ENCODE measurements around the gene SCARB1. TPM values are rescaled to one million over a fixed set of nuclear protein-coding genes. Genes with fewer than 3 reads are reported as not detected.

Gene SCARB1
- total RNA-seq, 4 donors from 2014 or later = 15.3 to 55.3 (median 29.7) TPM

DNA sequence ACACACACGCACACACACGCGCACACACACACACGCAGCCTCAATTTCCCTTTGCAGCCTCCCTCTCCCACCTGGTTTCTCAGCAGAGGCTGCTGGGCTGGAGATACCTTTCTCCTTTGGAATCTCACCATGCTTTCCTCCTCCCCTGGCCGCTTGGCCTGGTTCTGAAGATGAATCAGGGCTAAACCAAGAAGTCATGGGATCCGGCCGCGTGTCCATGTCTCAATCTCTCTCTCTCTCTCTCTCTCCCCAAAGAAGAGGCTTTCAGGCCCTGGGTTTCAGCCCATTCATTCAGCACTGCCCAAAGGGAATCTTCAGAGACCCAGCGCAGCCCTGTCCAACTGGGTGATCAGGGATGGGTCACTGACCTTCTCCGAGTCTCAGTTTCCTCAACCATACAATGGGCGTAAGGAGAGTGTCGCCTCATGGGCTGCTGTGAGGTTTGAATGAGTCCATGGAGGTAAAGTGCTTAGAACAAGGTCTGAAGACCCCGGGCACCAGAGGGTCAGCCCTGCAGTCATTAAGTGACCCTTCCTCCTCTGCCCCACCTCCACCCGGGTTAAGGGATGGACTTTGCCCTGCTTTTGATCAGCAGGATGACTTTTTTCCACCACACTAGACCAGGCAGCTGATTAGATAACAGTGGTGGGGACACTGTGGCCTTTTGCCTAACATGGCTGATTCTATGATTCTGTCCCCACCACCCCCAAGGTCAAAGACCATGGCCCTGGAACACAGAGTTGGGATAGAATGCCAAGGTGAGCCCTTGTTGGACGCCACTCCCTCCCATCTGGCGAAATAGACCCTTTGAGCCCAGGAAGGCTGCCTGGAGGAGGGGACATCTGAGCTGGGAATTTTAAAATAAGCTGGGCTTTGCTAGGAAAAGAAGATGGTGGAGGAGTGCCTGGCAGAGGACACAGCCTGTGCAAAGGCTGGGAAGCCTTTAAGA is 42.1 kb downstream of the SCARB1 start:
- no peaks in the 10 kb centered on the region for H3K27me3 ChIP-seq
- H3K4me3 ChIP-seq = no peak overlapping the region
- 88 to 92% methylated on average over 16 of the region's 16 CpGs for WGBS, 2 donors
- no peaks in the 10 kb centered on the region for H3K9me3 ChIP-seq
- H3K27ac ChIP-seq = no peak overlapping the region
- no peaks in the 10 kb centered on the region for H3K4me1 ChIP-seq
- TF ChIP-seq, protein P1, sequence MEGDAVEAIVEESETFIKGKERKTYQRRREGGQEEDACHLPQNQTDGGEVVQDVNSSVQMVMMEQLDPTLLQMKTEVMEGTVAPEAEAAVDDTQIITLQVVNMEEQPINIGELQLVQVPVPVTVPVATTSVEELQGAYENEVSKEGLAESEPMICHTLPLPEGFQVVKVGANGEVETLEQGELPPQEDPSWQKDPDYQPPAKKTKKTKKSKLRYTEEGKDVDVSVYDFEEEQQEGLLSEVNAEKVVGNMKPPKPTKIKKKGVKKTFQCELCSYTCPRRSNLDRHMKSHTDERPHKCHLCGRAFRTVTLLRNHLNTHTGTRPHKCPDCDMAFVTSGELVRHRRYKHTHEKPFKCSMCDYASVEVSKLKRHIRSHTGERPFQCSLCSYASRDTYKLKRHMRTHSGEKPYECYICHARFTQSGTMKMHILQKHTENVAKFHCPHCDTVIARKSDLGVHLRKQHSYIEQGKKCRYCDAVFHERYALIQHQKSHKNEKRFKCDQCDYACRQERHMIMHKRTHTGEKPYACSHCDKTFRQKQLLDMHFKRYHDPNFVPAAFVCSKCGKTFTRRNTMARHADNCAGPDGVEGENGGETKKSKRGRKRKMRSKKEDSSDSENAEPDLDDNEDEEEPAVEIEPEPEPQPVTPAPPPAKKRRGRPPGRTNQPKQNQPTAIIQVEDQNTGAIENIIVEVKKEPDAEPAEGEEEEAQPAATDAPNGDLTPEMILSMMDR (IDR thresholded peaks at IDR 0.05) = no peak
- TF ChIP-seq EP300 (IDR thresholded peaks at IDR 0.05) (no peak), POLR2A (IDR thresholded peaks at IDR 0.05) (no peak)
- H3K36me3 ChIP-seq = peaks cover 0 to 4% (median 0%) of the 10 kb centered on the region in 3 donors
- no peak for DNase-seq (ENCODE audit: low spot score in 2 of 2)

DNA sequence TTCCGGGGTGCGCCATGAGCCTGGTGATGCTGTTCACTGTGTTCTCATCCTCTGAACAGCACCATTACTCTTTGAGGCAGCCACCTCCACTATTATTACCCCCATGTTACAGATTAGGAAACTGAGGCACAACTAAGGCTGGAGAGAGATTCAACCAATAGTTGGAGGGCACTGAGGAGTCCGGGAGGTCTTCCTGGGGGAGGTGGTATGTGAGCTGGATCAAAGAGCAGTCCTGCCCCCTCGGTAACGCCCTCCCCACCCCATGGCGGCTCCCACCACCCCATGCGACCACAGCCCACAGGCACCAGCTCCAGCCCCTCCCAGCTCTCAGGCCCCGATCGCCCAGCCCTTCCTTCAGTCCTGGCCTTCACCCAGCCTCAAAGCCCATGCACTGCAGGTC is 43.5 kb downstream of the SCARB1 start:
- WGBS, 2 donors = 87 to 89% methylated on average over 8 to 9 of the region's 9 CpGs
- no peak overlapping the region for H3K4me3 ChIP-seq
- no peak for DNase-seq (ENCODE audit: low spot score in 2 of 2)
- no peak overlapping the region for H3K27ac ChIP-seq
- TF ChIP-seq, protein P1 (IDR thresholded peaks at IDR 0.05) = no peak
- TF ChIP-seq POLR2A (IDR thresholded peaks at IDR 0.05) (no peak), EP300 (IDR thresholded peaks at IDR 0.05) (no peak)
- H3K36me3 ChIP-seq = peaks cover 0 to 2% (median 0%) of the 10 kb centered on the region in 3 donors
- H3K27me3 ChIP-seq = no peaks in the 10 kb centered on the region
- H3K9me3 ChIP-seq = no peaks in the 10 kb centered on the region
- H3K4me1 ChIP-seq = no peaks in the 10 kb centered on the region

DNA sequence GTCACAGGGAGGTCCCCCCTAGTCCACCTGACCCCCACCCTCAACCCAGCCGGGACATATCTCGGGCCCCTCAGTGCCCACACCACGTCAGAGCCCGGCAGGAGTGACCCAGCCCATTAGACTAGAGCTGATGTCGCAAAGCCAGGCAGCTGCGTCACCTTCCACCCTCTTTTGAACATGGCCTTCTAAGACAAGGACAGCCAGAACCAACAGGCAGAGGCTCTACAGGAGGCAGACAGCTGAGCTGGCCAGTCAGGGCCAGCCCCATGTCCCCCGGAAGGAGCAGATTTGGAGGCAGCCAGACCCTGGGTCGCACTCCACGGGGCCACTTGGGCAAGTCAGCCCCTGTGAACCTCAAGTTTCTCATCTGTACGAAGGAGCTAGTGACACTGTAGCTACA is 44.1 kb downstream of the SCARB1 start:
- Histone ChIP-seq H3K4me3 (no peak overlapping the region), H3K9me3 (no peaks in the 10 kb centered on the region), H3K27me3 (no peaks in the 10 kb centered on the region), H3K4me1 (no peaks in the 10 kb centered on the region), H3K36me3 (peaks cover 0 to 7% (median 0%) of the 10 kb centered on the region in 3 donors), H3K27ac (no peak overlapping the region)
- no peak for DNase-seq (ENCODE audit: low spot score in 2 of 2)
- WGBS, 2 donors = 89 to 93% methylated on average over 10 of the region's 10 CpGs
- TF ChIP-seq POLR2A (IDR thresholded peaks at IDR 0.05) = no peak
- TF ChIP-seq, protein P1 (IDR thresholded peaks at IDR 0.05) = no peak
- no peak for TF ChIP-seq EP300 (IDR thresholded peaks at IDR 0.05)

DNA sequence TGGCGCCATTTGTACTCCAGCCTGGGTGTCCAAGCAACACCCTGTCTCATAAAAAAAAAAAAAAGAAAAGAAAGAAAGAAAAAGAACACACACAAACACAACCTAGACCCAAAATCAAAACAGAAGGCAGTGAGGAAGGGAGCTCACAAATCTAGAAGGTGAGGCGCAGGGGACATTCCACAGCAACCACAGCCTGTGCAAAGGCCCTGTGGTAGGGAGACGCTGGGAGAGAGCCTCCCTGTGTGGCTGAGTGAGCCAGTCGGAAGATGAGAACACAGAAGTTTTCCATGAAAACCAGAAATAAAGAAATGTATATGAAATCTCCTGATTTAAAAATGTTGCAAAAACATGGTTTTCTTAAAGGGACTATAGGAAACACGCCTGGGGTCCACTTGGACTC is 44.6 kb downstream of the SCARB1 start:
- H3K4me3 ChIP-seq = no peak overlapping the region
- WGBS, 2 donors = 94% methylated on average over 5 of the region's 5 CpGs
- H3K9me3 ChIP-seq = no peaks in the 10 kb centered on the region
- no peaks in the 10 kb centered on the region for H3K4me1 ChIP-seq
- DNase-seq (ENCODE audit: low spot score in 2 of 2) = no peak
- no peak overlapping the region for H3K27ac ChIP-seq
- H3K36me3 ChIP-seq = peaks cover 0 to 12% (median 0%) of the 10 kb centered on the region in 3 donors
- no peaks in the 10 kb centered on the region for H3K27me3 ChIP-seq
- TF ChIP-seq, protein P1 (IDR thresholded peaks at IDR 0.05) = no peak
- TF ChIP-seq EP300 (IDR thresholded peaks at IDR 0.05) (no peak), POLR2A (IDR thresholded peaks at IDR 0.05) (no peak)

Measured in tibial nerve (tissue), 4 donors.